Calu3 (cell line): ENCODE measurements around the gene UGGT2. TPM values are rescaled to one million over a fixed set of nuclear protein-coding genes. Genes with fewer than 3 reads are reported as not detected.

ENCODE experiments used
- BruUV-seq: library from RNA; stranded (reverse); fragments of 400-500 nt; replicated peaks from 2 replicates; lab custom pipeline; 2021; lab: Mats Ljungman, UMichigan
- CTCF ChIA-PET: fragments of 300-600 bp; sonication (Branson Sonifier 250); formaldehyde crosslinking; loops from one replicate; lab custom pipeline; 2022; ENCODE audit warnings: antibody characterized with exemption; lab: Charles Lee
- DNase-seq: peaks from one replicate; pipeline ENCODE4 v3.0.0; 2022
- H3K27ac Mint-ChIP-seq: one replicate; pipeline ENCODE4 v1.8.0; 2022; ENCODE audit warnings: mixed read lengths; ENCODE audit not compliant: unreplicated experiment
- H3K27me3 Mint-ChIP-seq: one replicate; pipeline ENCODE4 v1.8.0; 2022; ENCODE audit warnings: mixed read lengths; ENCODE audit not compliant: unreplicated experiment
- H3K36me3 Mint-ChIP-seq: one replicate; pipeline ENCODE4 v1.8.0; 2022; ENCODE audit warnings: mild to moderate bottlenecking, moderate library complexity, mixed read lengths; ENCODE audit not compliant: insufficient read depth, unreplicated experiment
- H3K4me1 Mint-ChIP-seq: one replicate; pipeline ENCODE4 v1.8.0; 2022; ENCODE audit warnings: mild to moderate bottlenecking, low read depth, mixed read lengths; ENCODE audit not compliant: unreplicated experiment
- H3K4me3 Mint-ChIP-seq: one replicate; pipeline ENCODE4 v1.8.0; 2022; ENCODE audit warnings: mild to moderate bottlenecking, low read depth, moderate library complexity, mixed read lengths; ENCODE audit not compliant: unreplicated experiment
- H3K9me3 Mint-ChIP-seq: one replicate; pipeline ENCODE4 v1.8.0; 2022; ENCODE audit warnings: low read depth, mixed read lengths; ENCODE audit not compliant: unreplicated experiment
- CTCF ChIP-seq: fragments of 200-600 bp; IDR thresholded peaks from one replicate; pipeline ENCODE4 v1.8.0; 2022; ENCODE audit warnings: antibody characterized with exemption; ENCODE audit not compliant: unreplicated experiment
- intact Hi-C: fragments of 100-400 bp; cut with micrococcal nuclease; formaldehyde crosslinking; loops from one replicate; pipeline ENCODE4 v1.10.0; 2022; ENCODE audit not compliant: unreplicated experiment
- total RNA-seq: library from RNA; stranded (reverse); gene quantifications from 2 replicates; pipeline ENCODE4 v1.2.3, GENCODE V29; 2022

UGGT2 gene
- total RNA-seq, 1 experiment from 2014 or later: 12.1 TPM

DNA sequence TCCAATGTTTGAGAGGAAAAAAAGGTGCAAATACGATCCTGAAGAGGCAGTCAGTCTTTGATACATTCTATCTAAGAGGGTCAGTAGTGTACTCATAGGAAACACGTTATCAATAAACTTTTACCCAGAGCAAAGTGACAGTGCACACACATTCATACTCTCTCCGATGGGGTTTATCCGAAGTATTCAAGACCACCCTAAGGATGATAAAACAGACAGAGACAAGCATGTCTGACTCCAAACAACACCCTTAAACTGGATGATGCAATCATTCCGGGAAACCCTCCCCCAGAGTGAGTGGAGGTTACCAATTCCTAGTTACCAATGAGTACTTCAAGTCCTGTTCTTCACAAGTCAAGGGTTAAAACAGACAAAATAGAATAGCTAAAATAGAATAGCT lies 297.1 kb downstream of the UGGT2 start:
- intact Hi-C loops: no loop called here
- TF ChIP-seq CTCF: no peak
- H3K36me3 Mint-ChIP-seq: peaks cover 4% of the 10 kb centered on the region
- CTCF ChIA-PET: no interaction called here
- no peaks in the 10 kb centered on the region for H3K27me3 Mint-ChIP-seq
- no TSS peak for BruUV-seq
- no peak for DNase-seq
- no peak overlapping the region for H3K27ac Mint-ChIP-seq
- H3K4me1 Mint-ChIP-seq: peaks cover 7% of the 10 kb centered on the region
- no peaks in the 10 kb centered on the region for H3K9me3 Mint-ChIP-seq
- no peak overlapping the region for H3K4me3 Mint-ChIP-seq

DNA sequence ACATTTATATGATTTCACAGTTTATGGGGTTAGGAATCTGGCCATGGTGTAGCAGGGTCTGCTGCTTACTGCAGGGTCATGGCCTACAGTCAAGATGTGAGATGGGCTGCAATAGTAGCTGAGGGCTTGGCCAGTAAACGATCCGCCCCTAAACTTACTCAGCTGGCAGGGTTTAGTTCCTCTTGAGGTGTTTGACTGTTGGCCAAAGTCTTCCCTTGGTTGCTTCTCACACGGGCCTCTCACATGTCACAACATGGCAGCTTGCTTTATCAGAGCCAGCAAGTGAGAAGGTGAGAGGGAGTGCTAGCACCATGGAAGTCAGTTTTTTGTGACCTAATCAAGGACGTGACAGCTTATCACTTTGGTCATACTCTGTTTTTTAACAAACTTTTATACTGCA lies 299.1 kb downstream of the UGGT2 start:
- CTCF ChIA-PET: no interaction called here
- no peak for TF ChIP-seq CTCF
- Mint-ChIP-seq H3K4me3 (no peak overlapping the region), H3K27me3 (no peaks in the 10 kb centered on the region), H3K4me1 (peaks cover 7% of the 10 kb centered on the region), H3K36me3 (peaks cover 4% of the 10 kb centered on the region), H3K27ac (no peak overlapping the region), H3K9me3 (no peaks in the 10 kb centered on the region)
- intact Hi-C loops: no loop called here
- no peak for DNase-seq
- BruUV-seq: no TSS peak

GRCh38 chr13:95752677-95753076 lies 300.5 kb downstream of the UGGT2 start:
- DNase-seq: no peak
- no peak overlapping the region for H3K27ac Mint-ChIP-seq
- H3K27me3 Mint-ChIP-seq: no peaks in the 10 kb centered on the region
- peaks cover 7% of the 10 kb centered on the region for H3K4me1 Mint-ChIP-seq
- no peak overlapping the region for H3K4me3 Mint-ChIP-seq
- peaks cover 4% of the 10 kb centered on the region for H3K36me3 Mint-ChIP-seq
- intact Hi-C loops: no loop called here
- TF ChIP-seq CTCF: no peak
- CTCF ChIA-PET: no interaction called here
- no peaks in the 10 kb centered on the region for H3K9me3 Mint-ChIP-seq
- BruUV-seq: no TSS peak

Other genes starting within 250 kb of the UGGT2 start
- gene HS6ST3, start 36.7 kb upstream of the UGGT2 start, total RNA-seq: not detected in 2 replicates